GM23338 (cell line): Measurements from ENCODE around the gene BCL2L2. TPM values are rescaled to one million over a fixed set of nuclear protein-coding genes. Genes with fewer than 3 reads are reported as not detected.

Experiments
- ATAC-seq: fragments of 200-7000 bp; cut with Tn5 transposase; 3 replicates; pipeline ENCODE4 v1.9.1; 2020
- DNase-seq: peaks from one replicate; pipeline ENCODE4 v3.0.0-alpha.2; 2015; ENCODE audit warnings: low spot score
- H2AFZ ChIP-seq: fragments of 200-600 bp; sonication (generic); 2 replicates; pipeline ENCODE4 v1.8.0; 2016; ENCODE audit warnings: antibody characterized with exemption, mild to moderate bottlenecking, moderate library complexity
- H3F3A ChIP-seq: fragments of 200-600 bp; sonication (generic); replicated peaks from 2 replicates; pipeline ENCODE4 v1.8.0; 2017; ENCODE audit warnings: antibody characterized with exemption, mixed run types, low read depth
- H3K27ac ChIP-seq: fragments of 200-600 bp; sonication (generic); 2 replicates; pipeline ENCODE4 v1.6.1; 2016; ENCODE audit warnings: low read depth
- H3K27me3 ChIP-seq: fragments of 200-600 bp; sonication (generic); 2 replicates; pipeline ENCODE4 v1.8.0; 2016; ENCODE audit warnings: mild to moderate bottlenecking, mixed run types, moderate library complexity; ENCODE audit not compliant: insufficient read depth
- H3K36me3 ChIP-seq: fragments of 200-600 bp; sonication (generic); 2 replicates; pipeline ENCODE4 v1.8.0; 2016; ENCODE audit warnings: mild to moderate bottlenecking; ENCODE audit not compliant: insufficient read depth
- H3K4me1 ChIP-seq: fragments of 200-600 bp; sonication (generic); 2 replicates; pipeline ENCODE4 v1.8.0; 2016; ENCODE audit warnings: mild to moderate bottlenecking, moderate library complexity; ENCODE audit not compliant: insufficient read depth
- H3K4me2 ChIP-seq: fragments of 200-600 bp; sonication (generic); 2 replicates; pipeline ENCODE4 v1.7.1; 2017; ENCODE audit warnings: mixed run types
- H3K4me3 ChIP-seq: fragments of 200-600 bp; sonication (generic); 2 replicates; pipeline ENCODE4 v1.6.1; 2016; ENCODE audit warnings: mixed run types
- H3K79me2 ChIP-seq: fragments of 200-600 bp; sonication (generic); replicated peaks from 2 replicates; pipeline ENCODE4 v1.8.0; 2017; ENCODE audit warnings: mild to moderate bottlenecking; ENCODE audit not compliant: insufficient read depth
- H3K9me2 ChIP-seq: fragments of 200-600 bp; sonication (generic); 2 replicates; pipeline ENCODE4 v1.8.0; 2017; ENCODE audit not compliant: insufficient read depth
- H4K20me1 ChIP-seq: fragments of 200-600 bp; sonication (generic); replicated peaks from 2 replicates; pipeline ENCODE4 v1.8.0; 2017; ENCODE audit warnings: mild to moderate bottlenecking; ENCODE audit not compliant: insufficient read depth
- H3K27ac Mint-ChIP-seq: 2 replicates; pipeline ENCODE4 v1.8.0; 2020; ENCODE audit warnings: inconsistent platforms, mild to moderate bottlenecking, moderate library complexity, mixed read lengths
- H3K27me3 Mint-ChIP-seq: 3 replicates; pipeline ENCODE4 v1.8.0; 2022; ENCODE audit warnings: low read depth, mild to moderate bottlenecking, moderate library complexity, mixed read lengths, inconsistent platforms; ENCODE audit not compliant: insufficient read depth, poor library complexity
- H3K36me3 Mint-ChIP-seq: 3 replicates; pipeline ENCODE4 v1.8.0; 2021; ENCODE audit warnings: low read depth, mild to moderate bottlenecking, inconsistent platforms, moderate library complexity, mixed read lengths
- H3K4me1 Mint-ChIP-seq: 3 replicates; pipeline ENCODE4 v1.8.0; 2020; ENCODE audit warnings: mild to moderate bottlenecking, inconsistent platforms, mixed read lengths
- H3K4me3 Mint-ChIP-seq: 3 replicates; pipeline ENCODE4 v1.8.0; 2021; ENCODE audit warnings: moderate library complexity, mild to moderate bottlenecking, inconsistent platforms, mixed read lengths
- H3K9me3 Mint-ChIP-seq: 3 replicates; pipeline ENCODE4 v1.8.0; 2020; ENCODE audit warnings: moderate library complexity, mild to moderate bottlenecking, inconsistent platforms, mixed read lengths
- CREB1 ChIP-seq: fragments of 250-450 bp; sonication (Bioruptor Pico); IDR thresholded peaks from 2 replicates; pipeline ENCODE4 v1.5.0; 2020; ENCODE audit warnings: low read depth, mild to moderate bottlenecking, moderate library complexity
- CTCF ChIP-seq, 2 experiments: fragments of 200-600 bp in 1 of 2; sonication (generic) in 1 of 2; conservative IDR thresholded peaks; 2 replicates each; pipeline versions ENCODE4 v1.5.1 to v1.6.1; 2016 to 2017; ENCODE audit warnings: antibody characterized with exemption in 2 of 2, low read depth in 2 of 2, mild to moderate bottlenecking in 2 of 2, moderate library complexity in 1 of 2
- EZH2 ChIP-seq: fragments of 200-600 bp; sonication (generic); IDR thresholded peaks from one replicate; pipeline ENCODE4 v1.8.0; 2017; ENCODE audit warnings: antibody characterized with exemption, mild to moderate bottlenecking, low read depth; ENCODE audit not compliant: unreplicated experiment
- EZH2phosphoT487 ChIP-seq: fragments of 200-600 bp; sonication (generic); IDR thresholded peaks from one replicate; pipeline ENCODE4 v1.8.1; 2018; ENCODE audit warnings: antibody characterized with exemption; ENCODE audit not compliant: unreplicated experiment
- JUNB ChIP-seq: IDR thresholded peaks from one replicate; pipeline ENCODE4 v1.6.1; 2016; ENCODE audit warnings: antibody characterized with exemption; ENCODE audit not compliant: unreplicated experiment
- NANOG ChIP-seq: IDR thresholded peaks from 2 replicates; pipeline ENCODE4 v1.6.1; 2016; ENCODE audit warnings: antibody characterized with exemption, borderline replicate concordance
- POLR2AphosphoS5 ChIP-seq: IDR thresholded peaks from 2 replicates; pipeline ENCODE4 v1.6.1; 2016; ENCODE audit warnings: antibody characterized with exemption, low read depth
- REST ChIP-seq: IDR thresholded peaks from one replicate; pipeline ENCODE4 v1.6.1; 2018; ENCODE audit warnings: antibody characterized with exemption; ENCODE audit not compliant: unreplicated experiment
- STAT1 ChIP-seq: IDR thresholded peaks from one replicate; pipeline ENCODE4 v1.6.1; 2016; ENCODE audit warnings: antibody characterized with exemption; ENCODE audit not compliant: unreplicated experiment
- ZNF114 ChIP-seq: fragments of 250-450 bp; sonication (Bioruptor Pico); IDR thresholded peaks from 2 replicates; pipeline ENCODE4 v1.5.0; 2020; ENCODE audit warnings: mild to moderate bottlenecking, moderate library complexity
- ZNF331 ChIP-seq: fragments of 250-450 bp; sonication (Bioruptor Pico); IDR thresholded peaks from 2 replicates; pipeline ENCODE4 v1.5.0; 2020; ENCODE audit warnings: low read depth, mild to moderate bottlenecking, moderate library complexity
- polyA plus RNA-seq: library from polyadenylated mRNA; unstranded; fragments of >200 nt; fragmentation: Nextera tagmentation; extraction: Ambion mirVana; gene quantifications from 2 replicates; pipeline ENCODE4 v1.2.1, GENCODE V29; 2016
- total RNA-seq: library from RNA; depleted of rRNA; stranded (reverse); fragments of >200 nt; shearing (Covaris generic); gene quantifications from 2 replicates; pipeline ENCODE4 v1.2.3, GENCODE V29; 2014
- TF ChIP-seq, protein P1 (sequence below): IDR thresholded peaks from 2 replicates; pipeline ENCODE4 v1.6.1; 2016; ENCODE audit warnings: antibody characterized with exemption

Gene BCL2L2
- total and polyA plus RNA-seq, 2 experiments from 2014 or later = 3.5 to 12.3 TPM

GRCh38 chr14:23351681-23352505 is 45.3 kb downstream of the BCL2L2 start:
- Histone ChIP-seq H3K79me2 (no peaks in the 10 kb centered on the region), H3K27me3 (peaks cover 37% of the 10 kb centered on the region), H3F3A (no peaks in the 10 kb centered on the region), H3K36me3 (no peaks in the 10 kb centered on the region), H3K4me2 (peak overlapping the region; percentile 94), H2AFZ (peak overlapping the region; percentile 69), H4K20me1 (peaks cover 5% of the 10 kb centered on the region; the same call in 1 of the 2 replicates), H3K27ac (no peak overlapping the region), H3K4me3 (peak overlapping the region; percentile 85), H3K4me1 (peaks cover 5% of the 10 kb centered on the region; the same call in 1 of the 2 replicates), H3K9me2 (no peaks in the 10 kb centered on the region)
- peak; percentile 74 for ATAC-seq
- H3K27ac Mint-ChIP-seq = no peak overlapping the region
- H3K36me3 Mint-ChIP-seq = peaks cover 16% of the 10 kb centered on the region
- peaks cover 15% of the 10 kb centered on the region for H3K4me1 Mint-ChIP-seq
- DNase-seq = peak; percentile 67
- H3K27me3 Mint-ChIP-seq = peaks cover 16% of the 10 kb centered on the region
- H3K9me3 Mint-ChIP-seq = no peaks in the 10 kb centered on the region; the same call in 1 of the 3 replicates
- H3K4me3 Mint-ChIP-seq = peak overlapping the region; percentile 69
- TF ChIP-seq ZNF331 (CRISPR knock-in tag) = no peak
- peak; percentile 25 to 59 for TF ChIP-seq CTCF (conservative IDR thresholded peaks at IDR 0.05; ENCODE audit: low read depth in 2 of 2)

DNA sequence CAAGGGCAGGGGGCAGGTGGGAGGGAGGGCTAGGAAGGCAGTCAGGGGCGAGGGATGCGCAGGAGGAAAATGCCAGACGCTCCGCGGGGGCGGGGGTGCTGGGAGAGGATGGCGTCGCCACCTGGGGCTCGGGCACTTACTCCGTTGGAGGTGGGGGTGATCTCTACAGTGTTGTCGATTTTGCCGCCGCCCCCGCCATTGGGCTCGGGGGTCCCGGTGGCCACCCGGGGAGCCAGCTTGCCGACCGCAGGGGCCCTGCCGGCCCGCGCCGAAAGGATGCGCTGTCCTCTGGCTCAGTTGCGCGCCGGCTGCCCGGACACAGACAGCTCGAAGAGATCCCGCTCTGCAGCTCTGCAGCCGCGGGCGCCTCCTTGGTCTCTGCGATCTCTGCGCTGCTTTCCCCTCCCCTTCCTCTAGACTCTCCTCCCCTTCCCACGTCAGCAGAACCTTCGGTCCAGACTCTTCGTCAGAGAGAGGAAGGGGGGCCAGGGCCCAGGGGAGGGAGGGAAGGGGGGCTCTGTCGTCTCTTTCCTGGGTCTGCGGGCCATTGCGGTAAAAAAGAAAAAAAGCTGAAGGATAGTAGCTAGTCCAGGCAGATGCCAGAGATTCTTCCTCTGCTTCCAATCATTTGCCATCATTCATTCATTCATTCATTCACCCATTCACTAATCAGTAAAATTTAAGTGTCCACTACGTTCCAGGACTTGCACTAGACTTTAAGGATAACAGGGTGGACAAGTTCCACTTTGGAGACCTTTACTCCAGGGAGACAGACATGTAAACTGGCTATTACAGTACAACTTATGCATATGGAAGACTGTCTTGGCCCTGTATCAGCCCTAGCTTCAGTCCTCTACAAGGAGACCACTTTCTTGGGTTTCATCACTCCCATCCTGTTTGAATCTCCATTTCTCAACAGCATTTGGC is 46.1 kb downstream of the BCL2L2 start, which contains the start of gene SLC22A17:
TSS of gene SLC22A17 (minus strand) at position 382 of the 927 bp plus-strand sequence.
- peaks cover 16% of the 10 kb centered on the region for H3K27me3 Mint-ChIP-seq
- Histone ChIP-seq H3K4me1 (peaks cover 5% of the 10 kb centered on the region; the same call in 1 of the 2 replicates), H3K79me2 (no peaks in the 10 kb centered on the region), H3K4me2 (peak within 1 kb of the TSS; percentile 94), H3K9me2 (no peaks in the 10 kb centered on the region), H3K36me3 (no peaks in the 10 kb centered on the region), H3F3A (no peaks in the 10 kb centered on the region), H4K20me1 (peaks cover 5% of the 10 kb centered on the region; the same call in 1 of the 2 replicates), H3K27ac (no peak within 1 kb of the TSS), H3K27me3 (peaks cover 37% of the 10 kb centered on the region), H2AFZ (peak within 1 kb of the TSS; percentile 69), H3K4me3 (peak within 1 kb of the TSS; percentile 85)
- DNase-seq (peak; percentile 96), ATAC-seq (peak; percentile 92)
- peaks cover 18% of the 10 kb centered on the region for H3K36me3 Mint-ChIP-seq
- H3K4me1 Mint-ChIP-seq = peaks cover 15% of the 10 kb centered on the region
- no peak within 1 kb of the TSS for H3K27ac Mint-ChIP-seq
- H3K4me3 Mint-ChIP-seq = peak within 1 kb of the TSS; percentile 69
- no peaks in the 10 kb centered on the region; the same call in 1 of the 3 replicates for H3K9me3 Mint-ChIP-seq
- TF ChIP-seq STAT1 (no peak), ZNF114 (no peak), EZH2 (no peak), REST (no peak), NANOG (no peak), POLR2AphosphoS5 (peak; percentile 90), ZNF331 (CRISPR knock-in tag) (no peak), CREB1 (CRISPR knock-in tag) (peak; percentile 90), JUNB (no peak), EZH2phosphoT487 (no peak)
- TF ChIP-seq, protein P1, sequence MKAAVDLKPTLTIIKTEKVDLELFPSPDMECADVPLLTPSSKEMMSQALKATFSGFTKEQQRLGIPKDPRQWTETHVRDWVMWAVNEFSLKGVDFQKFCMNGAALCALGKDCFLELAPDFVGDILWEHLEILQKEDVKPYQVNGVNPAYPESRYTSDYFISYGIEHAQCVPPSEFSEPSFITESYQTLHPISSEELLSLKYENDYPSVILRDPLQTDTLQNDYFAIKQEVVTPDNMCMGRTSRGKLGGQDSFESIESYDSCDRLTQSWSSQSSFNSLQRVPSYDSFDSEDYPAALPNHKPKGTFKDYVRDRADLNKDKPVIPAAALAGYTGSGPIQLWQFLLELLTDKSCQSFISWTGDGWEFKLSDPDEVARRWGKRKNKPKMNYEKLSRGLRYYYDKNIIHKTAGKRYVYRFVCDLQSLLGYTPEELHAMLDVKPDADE = no peak
